ENCODE data around the gene EFNB2.

EFNB2 gene

GRCh38 chr13:106505295-106505694 lies 30.2 kb downstream of the EFNB2 start:
- H3K36me3 Mint-ChIP-seq (ENCODE audit: low read depth) = no peaks in the 10 kb centered on the region
- H3K27ac Mint-ChIP-seq = no peak overlapping the region
- peaks cover 18% of the 10 kb centered on the region for H3K27me3 Mint-ChIP-seq
- ATAC-seq = no peak
- no peak for DNase-seq
- H3K4me1 Mint-ChIP-seq = peaks cover 3% of the 10 kb centered on the region
- no peak overlapping the region for H3K4me3 Mint-ChIP-seq
- H3K9me3 Mint-ChIP-seq = no peaks in the 10 kb centered on the region

GRCh38 chr13:106503730-106504453 lies 31.6 kb downstream of the EFNB2 start:
- Mint-ChIP-seq H3K27me3 (peaks cover 21% of the 10 kb centered on the region), H3K4me1 (peaks cover 9% of the 10 kb centered on the region), H3K4me3 (no peak overlapping the region), H3K9me3 (no peaks in the 10 kb centered on the region), H3K36me3 (ENCODE audit: low read depth) (no peaks in the 10 kb centered on the region), H3K27ac (no peak overlapping the region)
- ATAC-seq = no peak
- no peak for DNase-seq

- Mint-ChIP-seq H3K4me1 (peaks cover 13% of the 10 kb centered on the region), H3K4me3 (no peak overlapping the region), H3K27ac (no peak overlapping the region), H3K27me3 (peaks cover 27% of the 10 kb centered on the region), H3K9me3 (no peaks in the 10 kb centered on the region), H3K36me3 (ENCODE audit: low read depth) (no peaks in the 10 kb centered on the region)
- DNase-seq (no peak), ATAC-seq (no peak)
These were observed 32.2 kb downstream of the EFNB2 start for GRCh38 chr13:106503272-106503671.

GRCh38 chr13:106500445-106500844 lies 35.0 kb downstream of the EFNB2 start:
- Mint-ChIP-seq H3K9me3 (no peaks in the 10 kb centered on the region), H3K27me3 (peaks cover 48% of the 10 kb centered on the region), H3K27ac (no peak overlapping the region), H3K4me3 (no peak overlapping the region), H3K36me3 (ENCODE audit: low read depth) (no peaks in the 10 kb centered on the region), H3K4me1 (peaks cover 13% of the 10 kb centered on the region)
- DNase-seq (no peak), ATAC-seq (no peak)

GRCh38 chr13:106499896-106500295 lies 35.6 kb downstream of the EFNB2 start:
- ATAC-seq = no peak

GRCh38 chr13:106499113-106499512 lies 36.3 kb downstream of the EFNB2 start:
- no peak overlapping the region for H3K27ac Mint-ChIP-seq
- no peak for DNase-seq
- no peak overlapping the region for H3K4me3 Mint-ChIP-seq
- H3K9me3 Mint-ChIP-seq = no peaks in the 10 kb centered on the region
- H3K27me3 Mint-ChIP-seq = peaks cover 54% of the 10 kb centered on the region
- ATAC-seq = no peak
- H3K36me3 Mint-ChIP-seq (ENCODE audit: low read depth) = no peaks in the 10 kb centered on the region
- H3K4me1 Mint-ChIP-seq = peaks cover 13% of the 10 kb centered on the region

More at GRCh38 chr13:106499896-106500295, 35.6 kb downstream of the EFNB2 start:
- H3K9me3 Mint-ChIP-seq = no peaks in the 10 kb centered on the region
- peaks cover 13% of the 10 kb centered on the region for H3K4me1 Mint-ChIP-seq
- no peaks in the 10 kb centered on the region for H3K36me3 Mint-ChIP-seq (ENCODE audit: low read depth)
- H3K4me3 Mint-ChIP-seq = no peak overlapping the region
- peaks cover 50% of the 10 kb centered on the region for H3K27me3 Mint-ChIP-seq
- no peak overlapping the region for H3K27ac Mint-ChIP-seq
- DNase-seq = no peak

GRCh38 chr13:106498571-106498970 lies 36.9 kb downstream of the EFNB2 start:
- peaks cover 13% of the 10 kb centered on the region for H3K4me1 Mint-ChIP-seq
- no peak overlapping the region for H3K27ac Mint-ChIP-seq
- DNase-seq = no peak
- no peak for ATAC-seq
- H3K36me3 Mint-ChIP-seq (ENCODE audit: low read depth) = no peaks in the 10 kb centered on the region
- no peaks in the 10 kb centered on the region for H3K9me3 Mint-ChIP-seq
- H3K27me3 Mint-ChIP-seq = peaks cover 60% of the 10 kb centered on the region
- no peak overlapping the region for H3K4me3 Mint-ChIP-seq

GRCh38 chr13:106498158-106498557 lies 37.3 kb downstream of the EFNB2 start:
- Mint-ChIP-seq H3K9me3 (no peaks in the 10 kb centered on the region), H3K27me3 (peaks cover 60% of the 10 kb centered on the region), H3K36me3 (ENCODE audit: low read depth) (no peaks in the 10 kb centered on the region), H3K4me3 (no peak overlapping the region), H3K4me1 (peaks cover 17% of the 10 kb centered on the region), H3K27ac (no peak overlapping the region)
- DNase-seq (no peak), ATAC-seq (no peak)

GRCh38 chr13:106497079-106497478 lies 38.4 kb downstream of the EFNB2 start:
- H3K36me3 Mint-ChIP-seq (ENCODE audit: low read depth) = no peaks in the 10 kb centered on the region
- peaks cover 57% of the 10 kb centered on the region for H3K27me3 Mint-ChIP-seq
- no peak for DNase-seq

GRCh38 chr13:106496072-106496997 lies 39.1 kb downstream of the EFNB2 start:
- Mint-ChIP-seq H3K27ac (no peak overlapping the region), H3K27me3 (peaks cover 63% of the 10 kb centered on the region), H3K36me3 (ENCODE audit: low read depth) (no peaks in the 10 kb centered on the region), H3K4me3 (no peak overlapping the region), H3K4me1 (peaks cover 24% of the 10 kb centered on the region), H3K9me3 (no peaks in the 10 kb centered on the region)
- DNase-seq = no peak
- no peak for ATAC-seq

More at GRCh38 chr13:106497079-106497478, 38.4 kb downstream of the EFNB2 start:
- Mint-ChIP-seq H3K4me3 (no peak overlapping the region), H3K27ac (no peak overlapping the region), H3K9me3 (no peaks in the 10 kb centered on the region), H3K4me1 (peaks cover 18% of the 10 kb centered on the region)
- no peak for ATAC-seq

- Mint-ChIP-seq H3K9me3 (no peaks in the 10 kb centered on the region), H3K27ac (no peak overlapping the region), H3K4me3 (no peak overlapping the region), H3K4me1 (peaks cover 31% of the 10 kb centered on the region), H3K36me3 (ENCODE audit: low read depth) (no peaks in the 10 kb centered on the region), H3K27me3 (peaks cover 68% of the 10 kb centered on the region)
- DNase-seq (no peak), ATAC-seq (no peak)
These were observed 40.5 kb downstream of the EFNB2 start for GRCh38 chr13:106494936-106495335.

GRCh38 chr13:106494506-106494905 lies 41.0 kb downstream of the EFNB2 start:
- H3K27me3 Mint-ChIP-seq = peaks cover 68% of the 10 kb centered on the region
- no peak for ATAC-seq
- H3K4me3 Mint-ChIP-seq = no peak overlapping the region
- H3K27ac Mint-ChIP-seq = no peak overlapping the region
- no peaks in the 10 kb centered on the region for H3K9me3 Mint-ChIP-seq
- no peaks in the 10 kb centered on the region for H3K36me3 Mint-ChIP-seq (ENCODE audit: low read depth)
- peaks cover 30% of the 10 kb centered on the region for H3K4me1 Mint-ChIP-seq
- DNase-seq = no peak

- no peak overlapping the region for H3K27ac Mint-ChIP-seq
These were observed 41.8 kb downstream of the EFNB2 start for GRCh38 chr13:106493533-106494220.

GRCh38 chr13:106492588-106493475 lies 42.6 kb downstream of the EFNB2 start:
- DNase-seq = no peak
- no peaks in the 10 kb centered on the region for H3K9me3 Mint-ChIP-seq
- no peaks in the 10 kb centered on the region for H3K36me3 Mint-ChIP-seq (ENCODE audit: low read depth)
- ATAC-seq = no peak
- H3K4me3 Mint-ChIP-seq = no peak overlapping the region
- H3K4me1 Mint-ChIP-seq = peaks cover 25% of the 10 kb centered on the region
- H3K27ac Mint-ChIP-seq = no peak overlapping the region
- H3K27me3 Mint-ChIP-seq = peaks cover 65% of the 10 kb centered on the region

More at GRCh38 chr13:106493533-106494220, 41.8 kb downstream of the EFNB2 start:
- ATAC-seq (no peak), DNase-seq (no peak)
- Mint-ChIP-seq H3K4me3 (no peak overlapping the region), H3K36me3 (ENCODE audit: low read depth) (no peaks in the 10 kb centered on the region), H3K27me3 (peaks cover 70% of the 10 kb centered on the region), H3K4me1 (peaks cover 28% of the 10 kb centered on the region), H3K9me3 (no peaks in the 10 kb centered on the region)

Data from activated naive CD8-positive, alpha-beta T cell treated with anti-CD3 and anti-CD28 coated beads, Interleukin-2, amount 50 U/mL, for 24 hours (primary cell).